PC-3 (cell line): Measurements from ENCODE around the gene PHF21B. TPM values are rescaled to one million over a fixed set of nuclear protein-coding genes. Genes with fewer than 3 reads are reported as not detected.

Experiments used
- ATAC-seq: fragments of 200-7000 bp; cut with Tn5 transposase; 2 replicates; pipeline ENCODE4 v1.9.1; 2020; ENCODE audit warnings: mild to moderate bottlenecking, moderate library complexity
- BruUV-seq: library from RNA; stranded (reverse); fragments of 400-500 nt; replicated peaks from 2 replicates; lab custom pipeline; 2021; lab: Mats Ljungman, UMichigan
- CTCF ChIA-PET: fragments of 300-600 bp; sonication (Branson Sonifier 250); formaldehyde crosslinking; loops from one replicate; lab custom pipeline; 2022; ENCODE audit warnings: antibody characterized with exemption; lab: Charles Lee
- POLR2A ChIA-PET: fragments of 300-600 bp; sonication (Branson Sonifier 250); formaldehyde crosslinking; loops from one replicate; lab custom pipeline; 2022; ENCODE audit warnings: antibody characterized with exemption; ENCODE audit not compliant: unreplicated experiment; lab: Charles Lee
- DNase-seq: peaks from one replicate; pipeline ENCODE4 v3.0.0-alpha.2; 2015
- H2AFZ ChIP-seq: fragments of 300-600 bp; sonication (generic); 2 replicates; pipeline ENCODE4 v1.6.0; 2016; ENCODE audit warnings: antibody characterized with exemption, low read length
- H3F3A ChIP-seq: fragments of 300-600 bp; sonication (generic); one replicate; pipeline ENCODE4 v1.6.0; 2017; ENCODE audit warnings: antibody characterized with exemption, low read length, control low read depth, mild to moderate bottlenecking; ENCODE audit not compliant: unreplicated experiment
- H3K27ac ChIP-seq: fragments of 300-600 bp; sonication (generic); 2 replicates; pipeline ENCODE4 v1.5.1; 2016; ENCODE audit warnings: mild to moderate bottlenecking, low read length
- H3K27me3 ChIP-seq: fragments of 300-600 bp; sonication (generic); 2 replicates; pipeline ENCODE4 v1.6.1; 2016; ENCODE audit warnings: low read length, mixed read lengths
- H3K36me3 ChIP-seq: fragments of 300-600 bp; sonication (generic); 2 replicates; pipeline ENCODE4 v1.6.1; 2016; ENCODE audit warnings: low read depth, mixed run types, low read length, mixed read lengths
- H3K4me1 ChIP-seq: fragments of 300-600 bp; sonication (generic); 2 replicates; pipeline ENCODE4 v1.5.1; 2016; ENCODE audit warnings: low read length; ENCODE audit not compliant: insufficient read depth
- H3K4me2 ChIP-seq: fragments of 300-600 bp; sonication (generic); 2 replicates; pipeline ENCODE4 v1.6.0; 2016; ENCODE audit warnings: low read length
- H3K4me3 ChIP-seq: fragments of 300-600 bp; sonication (generic); 2 replicates; pipeline ENCODE4 v1.5.1; 2016; ENCODE audit warnings: mild to moderate bottlenecking, low read length, mixed read lengths
- H3K79me2 ChIP-seq: fragments of 300-600 bp; sonication (generic); 2 replicates; pipeline ENCODE4 v1.6.1; 2017; ENCODE audit warnings: low read length, mixed read lengths
- H3K9ac ChIP-seq: fragments of 300-600 bp; sonication (generic); 2 replicates; pipeline ENCODE4 v1.6.0; 2016; ENCODE audit warnings: mild to moderate bottlenecking, low read length
- H3K9me2 ChIP-seq: fragments of 300-600 bp; sonication (generic); replicated peaks from 2 replicates; pipeline ENCODE4 v1.6.1; 2016; ENCODE audit warnings: mixed run types, low read length, mixed read lengths
- H3K9me3 ChIP-seq: fragments of 300-600 bp; sonication (generic); 2 replicates; pipeline ENCODE4 v1.6.1; 2016; ENCODE audit warnings: low read length, mixed read lengths
- H4K20me1 ChIP-seq: fragments of 300-600 bp; sonication (generic); 2 replicates; pipeline ENCODE4 v1.6.1; 2016; ENCODE audit warnings: low read length, mixed read lengths
- CTCF ChIP-seq: fragments of 300-600 bp; sonication (generic); conservative IDR thresholded peaks from 2 replicates; pipeline ENCODE4 v1.5.1; 2017; ENCODE audit warnings: antibody characterized with exemption, low read depth, mild to moderate bottlenecking, low read length
- EZH2 ChIP-seq: fragments of 300-600 bp; sonication (generic); IDR thresholded peaks from one replicate; pipeline ENCODE4 v1.6.1; 2017; ENCODE audit warnings: antibody characterized with exemption, mild to moderate bottlenecking, low read length; ENCODE audit not compliant: unreplicated experiment
- EZH2phosphoT487 ChIP-seq: fragments of 300-600 bp; sonication (generic); IDR thresholded peaks from 2 replicates; pipeline ENCODE4 v1.6.1; 2018; ENCODE audit warnings: mild to moderate bottlenecking, antibody characterized with exemption, low read length, borderline replicate concordance
- intact Hi-C: fragments of 100-400 bp; cut with micrococcal nuclease; formaldehyde crosslinking; loops from 2 replicates; pipeline ENCODE4 v1.9.0; 2023
- total RNA-seq: library from RNA; depleted of rRNA; stranded (reverse); fragments of >200 nt; gene quantifications from 2 replicates; pipeline ENCODE4 v1.2.3, GENCODE V29; 2014

The PHF21B gene
- total RNA-seq, 1 experiment from 2014 or later, result not detected

- H3K4me1 ChIP-seq, result no peaks in the 10 kb centered on the region
- H3F3A ChIP-seq, result no peaks in the 10 kb centered on the region
- ATAC-seq, result no peak
- BruUV-seq, result no TSS peak
- no peaks in the 10 kb centered on the region for H4K20me1 ChIP-seq
- H3K4me3 ChIP-seq, result no peak overlapping the region
- H2AFZ ChIP-seq, result no peak overlapping the region
- H3K79me2 ChIP-seq, result no peaks in the 10 kb centered on the region
- H3K27ac ChIP-seq, result no peak overlapping the region
- DNase-seq, result no peak
- no peaks in the 10 kb centered on the region for H3K9me2 ChIP-seq
- H3K27me3 ChIP-seq, result peaks cover 53% of the 10 kb centered on the region
- ChIA-PET CTCF (no interaction called here), POLR2A (no interaction called here)
- no peak overlapping the region for H3K9ac ChIP-seq
- H3K4me2 ChIP-seq, result no peak overlapping the region
- H3K36me3 ChIP-seq, result no peaks in the 10 kb centered on the region
- TF ChIP-seq EZH2phosphoT487, result no peak
- TF ChIP-seq EZH2, result no peak
- TF ChIP-seq CTCF, result no peak
- intact Hi-C loops, result no loop called here
- H3K9me3 ChIP-seq, result no peaks in the 10 kb centered on the region
Measured at GRCh38 chr22:44952863-44953746, 56.7 kb downstream of the PHF21B start.

- CTCF ChIA-PET, result no interaction called here
Measured at GRCh38 chr22:44951510-44951816, 58.3 kb downstream of the PHF21B start.

More at GRCh38 chr22:44951510-44951816, 58.3 kb downstream of the PHF21B start:
- Histone ChIP-seq H3K4me2 (no peak overlapping the region), H3K4me3 (no peak overlapping the region), H3K9ac (no peak overlapping the region), H3K9me3 (no peaks in the 10 kb centered on the region), H3K9me2 (no peaks in the 10 kb centered on the region), H2AFZ (no peak overlapping the region), H3K79me2 (no peaks in the 10 kb centered on the region), H3F3A (no peaks in the 10 kb centered on the region), H3K36me3 (no peaks in the 10 kb centered on the region), H3K4me1 (no peaks in the 10 kb centered on the region), H4K20me1 (no peaks in the 10 kb centered on the region), H3K27ac (no peak overlapping the region), H3K27me3 (peaks cover 61% of the 10 kb centered on the region)
- POLR2A ChIA-PET, result no interaction called here
- no peak for ATAC-seq
- DNase-seq, result no peak
- TF ChIP-seq EZH2phosphoT487, result no peak
- TF ChIP-seq EZH2, result no peak
- no peak for TF ChIP-seq CTCF
- intact Hi-C loops, result no loop called here
- BruUV-seq, result no TSS peak
